Testis (tissue), 3 donors: ENCODE measurements around the gene DRD1. TPM values are rescaled to one million over a fixed set of nuclear protein-coding genes. Genes with fewer than 3 reads are reported as not detected.

ENCODE experiments used
- DNase-seq: peaks from one replicate; pipeline ENCODE4 v3.0.0-alpha.2; 2019
- H3K27ac ChIP-seq, 2 donors: fragments of 200-600 bp; sonication (generic); one replicate each; pipeline ENCODE4 v1.5.1; 2019
- H3K27me3 ChIP-seq: fragments of 200-600 bp; sonication (generic); one replicate; pipeline ENCODE4 v1.5.1; 2019
- H3K36me3 ChIP-seq: fragments of 200-600 bp; sonication (generic); one replicate; pipeline ENCODE4 v1.5.1; 2017; ENCODE audit warnings: low read depth; ENCODE audit errors: missing control alignments
- H3K4me1 ChIP-seq: fragments of 200-600 bp; sonication (generic); one replicate; pipeline ENCODE4 v1.5.1; 2019
- H3K4me3 ChIP-seq, 2 donors: fragments of 200-600 bp; sonication (generic); one replicate each; pipeline ENCODE4 v1.5.1; 2017 to 2019
- H3K9me3 ChIP-seq: fragments of 200-600 bp; sonication (generic); one replicate; pipeline ENCODE4 v1.5.1; 2017
- CTCF ChIP-seq, 3 experiments: fragments of 450-650 bp in 2 of 3; fragments of 200-600 bp in 1 of 3; sonication (generic) in 1 of 3; IDR thresholded peaks; one replicate each; pipeline ENCODE4 v1.5.1; 2016 to 2019; ENCODE audit warnings: antibody characterized with exemption in 3 of 3, mild to moderate bottlenecking in 2 of 3, moderate library complexity in 1 of 3
- POLR2A ChIP-seq: fragments of 450-650 bp; IDR thresholded peaks from one replicate; pipeline ENCODE4 v1.6.1; 2017; ENCODE audit warnings: antibody characterized with exemption, mild to moderate bottlenecking, moderate library complexity
- WGBS, 2 donors: methylation state at CpG; one replicate each; pipeline ENCODE4 v1.1.5; 2018; 5-methylcytosine and 5-hydroxymethylcytosine counted together
- intact Hi-C: fragments of 100-400 bp; cut with DNase I; formaldehyde crosslinking; loops from one replicate; pipeline ENCODE4 v1.15.1; 2023; ENCODE audit warnings: low total_unique reads
- polyA plus RNA-seq: library from polyadenylated mRNA; stranded (reverse); fragments of 350-450 nt; fragmentation: Illumina TruSeq; extraction: RNeasy Lipid Tissue Mini Kit (QIAGEN cat#74804); gene quantifications from one replicate; pipeline ENCODE4 v1.2.3, GENCODE V29; 2014; ENCODE audit warnings: low read depth, low replicate concordance; ENCODE audit not compliant: insufficient read depth
- total RNA-seq, 2 donors: library from RNA; depleted of rRNA; stranded (reverse); fragments of >200 nt; gene quantifications; one replicate each; pipeline ENCODE4 v1.2.3, GENCODE V29; 2016

Gene DRD1
- total and polyA plus RNA-seq, 3 donors from 2014 or later: 0.06 to 0.21 (median 0.08) TPM

- WGBS, 2 donors: 86 to 90% methylated on average over 5 of the region's 5 CpGs
- Histone ChIP-seq H3K36me3 (no peaks in the 10 kb centered on the region), H3K27ac (no peak overlapping the region), H3K27me3 (no peaks in the 10 kb centered on the region), H3K4me3 (no peak overlapping the region), H3K4me1 (no peaks in the 10 kb centered on the region), H3K9me3 (no peaks in the 10 kb centered on the region)
- TF ChIP-seq POLR2A (no peak), CTCF (IDR thresholded peaks at IDR 0.05) (no peak)
- no peak for DNase-seq
- intact Hi-C loops: no loop called here
Measured at GRCh38 chr5:175392236-175392635, 51.7 kb downstream of the DRD1 start.

- Histone ChIP-seq H3K9me3 (no peaks in the 10 kb centered on the region), H3K27ac (no peak overlapping the region), H3K4me3 (no peak overlapping the region), H3K4me1 (no peaks in the 10 kb centered on the region), H3K27me3 (no peaks in the 10 kb centered on the region), H3K36me3 (no peaks in the 10 kb centered on the region)
- WGBS, 2 donors: 90 to 97% methylated on average over 4 of the region's 4 CpGs
- TF ChIP-seq CTCF (IDR thresholded peaks at IDR 0.05) (no peak), POLR2A (no peak)
- DNase-seq: no peak
- intact Hi-C loops: no loop called here
Measured at GRCh38 chr5:175390352-175391083, 53.5 kb downstream of the DRD1 start.

Other genes starting within 250 kb of the DRD1 start
- gene SFXN1, start 34.4 kb upstream of the DRD1 start, total RNA-seq: 10 to 100 TPM; 29.3 to 44.5 TPM
- 22.6 TPM for gene SFXN1, start 34.4 kb upstream of the DRD1 start, polyA plus RNA-seq
- gene HRH2, start 213.9 kb upstream of the DRD1 start, total RNA-seq: 1 to 10 TPM in 1 of 2 donors, under 1 TPM in 1; 0.47 to 1.4 TPM
- gene HRH2, start 213.9 kb upstream of the DRD1 start, polyA plus RNA-seq: 1.3 TPM